BJ (cell line): ENCODE results near the gene TRPV4. TPM values are rescaled to one million over a fixed set of nuclear protein-coding genes. Genes with fewer than 3 reads are reported as not detected.

Source experiments
- CTCF ChIA-PET: fragments of 350-600 bp; formaldehyde crosslinking; extraction: SDS; loops from one replicate; lab custom pipeline; 2021; ENCODE audit warnings: antibody characterized with exemption, inconsistent platforms; lab: Yijun Ruan, JAX
- POLR2A ChIA-PET: fragments of 300-600 bp; sonication (Branson Sonifier 250); formaldehyde crosslinking; extraction: SDS; loops from one replicate; lab custom pipeline; 2021; ENCODE audit warnings: antibody characterized with exemption; lab: Charles Lee
- DNase-seq: peaks from one replicate; pipeline ENCODE4 v3.0.0-alpha.2; 2011; ENCODE audit warnings: low read depth
- H3K27me3 ChIP-seq: 2 replicates; pipeline ENCODE4 v1.6.0; 2011; ENCODE audit warnings: low read length; ENCODE audit not compliant: control insufficient read depth, insufficient read depth
- H3K36me3 ChIP-seq: 2 replicates; pipeline ENCODE4 v1.5.1; 2011; ENCODE audit warnings: low read length; ENCODE audit not compliant: control insufficient read depth, insufficient read depth
- H3K4me3 ChIP-seq: 2 replicates; pipeline ENCODE4 v1.5.1; 2011; ENCODE audit warnings: low read depth, mild to moderate bottlenecking, control low read depth, low read length
- CTCF ChIP-seq: IDR thresholded peaks from 2 replicates; pipeline ENCODE4 v1.5.1; 2011; ENCODE audit warnings: low read depth, mild to moderate bottlenecking, control low read depth, inconsistent platforms, low read length, moderate library complexity; ENCODE audit not compliant: insufficient read depth
- polyA plus RNA-seq: library from polyadenylated mRNA; depleted of rRNA; stranded (reverse); fragments of >200 nt; gene quantifications from 2 replicates; pipeline ENCODE4 v1.2.3, GENCODE V29; 2011

TRPV4 gene
- polyA plus RNA-seq, 1 experiment = 13.4 TPM

- H3K27me3 ChIP-seq = no peaks in the 10 kb centered on the region
- TF ChIP-seq CTCF = no peak
- H3K36me3 ChIP-seq = peaks cover 1% of the 10 kb centered on the region
- no peak for DNase-seq
- ChIA-PET CTCF (interaction anchor here (0.6 to 1.9 kb wide), 2 partner anchors 10 to 11 kb away, joined by 4 to 5 read pairs; no protein-coding TSS in a partner anchor), POLR2A (no interaction called here)
- no peak overlapping the region for H3K4me3 ChIP-seq
Measured at GRCh38 chr12:109796057-109796456, 37.1 kb downstream of the TRPV4 start.

DNA sequence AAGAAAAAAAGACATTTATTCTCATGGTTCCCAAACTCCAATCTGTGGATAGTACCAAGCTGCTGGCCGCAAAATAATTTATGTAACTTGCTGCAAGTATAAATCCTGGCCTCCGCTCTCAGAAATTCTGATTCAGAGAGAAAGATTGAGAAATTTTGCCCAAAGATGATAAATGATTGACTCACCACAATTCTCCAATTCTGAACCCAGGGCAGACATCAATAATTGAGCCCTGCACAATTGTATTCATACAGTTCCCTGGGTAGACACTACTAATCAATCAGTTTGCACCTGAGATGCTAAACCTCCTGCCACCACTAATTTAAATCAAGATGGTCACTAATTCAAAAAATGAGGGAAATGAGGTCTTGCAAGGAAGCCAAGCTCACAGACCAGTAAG lies 38.2 kb downstream of the TRPV4 start:
- Histone ChIP-seq H3K36me3 (peaks cover 1% of the 10 kb centered on the region), H3K27me3 (no peaks in the 10 kb centered on the region), H3K4me3 (no peak overlapping the region)
- no peak for TF ChIP-seq CTCF
- POLR2A ChIA-PET = no interaction called here
- no peak for DNase-seq
- CTCF ChIA-PET = interaction anchor here (1.1 to 1.9 kb wide), 3 partner anchors 11 to 50 kb away, joined by 3 to 10 read pairs (median 5); no protein-coding TSS in a partner anchor

- CTCF ChIA-PET = interaction anchor here (1.1 to 1.8 kb wide), 2 partner anchors 25 to 51 kb away, joined by 3 to 10 read pairs; no protein-coding TSS in a partner anchor
- Histone ChIP-seq H3K4me3 (no peak overlapping the region), H3K27me3 (no peaks in the 10 kb centered on the region), H3K36me3 (peaks cover 1% of the 10 kb centered on the region)
- TF ChIP-seq CTCF = no peak
- POLR2A ChIA-PET = no interaction called here
- no peak for DNase-seq
Measured at GRCh38 chr12:109793826-109794501, 39.2 kb downstream of the TRPV4 start.

DNA sequence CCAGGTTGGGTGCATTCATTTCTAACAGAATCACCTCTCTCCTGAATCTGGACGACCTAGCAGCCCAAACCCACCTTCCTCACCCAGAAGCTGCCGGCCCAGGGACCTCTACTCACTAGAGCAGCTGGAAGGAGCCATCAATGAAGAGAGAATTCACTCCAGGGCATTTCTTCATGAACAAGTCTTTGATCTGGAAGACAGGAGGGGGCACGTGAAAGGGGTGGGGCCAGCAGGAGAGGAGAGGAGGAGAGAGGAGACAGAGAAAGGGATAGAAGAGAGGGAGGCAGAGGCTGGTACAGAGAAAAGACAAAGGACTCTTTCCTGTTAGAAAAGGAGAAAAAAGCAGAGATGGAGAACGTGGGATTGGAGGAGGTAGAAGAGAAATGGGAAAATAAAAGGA lies 39.8 kb downstream of the TRPV4 start:
- no peak for DNase-seq
- Histone ChIP-seq H3K27me3 (no peaks in the 10 kb centered on the region), H3K4me3 (no peak overlapping the region), H3K36me3 (peaks cover 1% of the 10 kb centered on the region; the same call in 1 of the 2 replicates)
- ChIA-PET CTCF (no interaction called here), POLR2A (no interaction called here)
- TF ChIP-seq CTCF = no peak

- CTCF ChIA-PET = no interaction called here
- TF ChIP-seq CTCF = no peak
- Histone ChIP-seq H3K27me3 (no peaks in the 10 kb centered on the region), H3K4me3 (no peak overlapping the region), H3K36me3 (peaks cover 4% of the 10 kb centered on the region; the same call in 1 of the 2 replicates)
- POLR2A ChIA-PET = no interaction called here
- no peak for DNase-seq
Measured at GRCh38 chr12:109792992-109793391, 40.2 kb downstream of the TRPV4 start.
